ENCODE results near the gene INA.

DNA sequence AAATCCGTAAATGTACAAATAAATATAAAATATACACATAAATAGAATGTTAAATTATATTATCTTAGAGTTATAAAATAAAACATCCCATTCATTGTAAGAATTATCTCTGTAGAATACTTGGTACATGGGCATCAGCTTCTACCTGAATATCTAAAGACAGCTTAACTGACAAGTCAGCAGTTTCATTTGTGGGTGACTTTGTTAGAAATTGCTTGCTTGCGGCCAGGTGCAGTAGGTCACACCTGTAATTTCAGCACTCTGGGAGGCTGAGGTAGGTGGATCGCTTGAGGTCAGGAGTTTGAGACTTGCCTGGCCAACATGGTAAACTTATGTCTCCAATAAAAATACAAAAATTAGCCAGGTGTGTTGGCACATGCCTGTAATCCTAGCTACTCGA lies 59.4 kb downstream of the INA start:
- TF ChIP-seq, protein P1, sequence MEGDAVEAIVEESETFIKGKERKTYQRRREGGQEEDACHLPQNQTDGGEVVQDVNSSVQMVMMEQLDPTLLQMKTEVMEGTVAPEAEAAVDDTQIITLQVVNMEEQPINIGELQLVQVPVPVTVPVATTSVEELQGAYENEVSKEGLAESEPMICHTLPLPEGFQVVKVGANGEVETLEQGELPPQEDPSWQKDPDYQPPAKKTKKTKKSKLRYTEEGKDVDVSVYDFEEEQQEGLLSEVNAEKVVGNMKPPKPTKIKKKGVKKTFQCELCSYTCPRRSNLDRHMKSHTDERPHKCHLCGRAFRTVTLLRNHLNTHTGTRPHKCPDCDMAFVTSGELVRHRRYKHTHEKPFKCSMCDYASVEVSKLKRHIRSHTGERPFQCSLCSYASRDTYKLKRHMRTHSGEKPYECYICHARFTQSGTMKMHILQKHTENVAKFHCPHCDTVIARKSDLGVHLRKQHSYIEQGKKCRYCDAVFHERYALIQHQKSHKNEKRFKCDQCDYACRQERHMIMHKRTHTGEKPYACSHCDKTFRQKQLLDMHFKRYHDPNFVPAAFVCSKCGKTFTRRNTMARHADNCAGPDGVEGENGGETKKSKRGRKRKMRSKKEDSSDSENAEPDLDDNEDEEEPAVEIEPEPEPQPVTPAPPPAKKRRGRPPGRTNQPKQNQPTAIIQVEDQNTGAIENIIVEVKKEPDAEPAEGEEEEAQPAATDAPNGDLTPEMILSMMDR (IDR thresholded peaks at IDR 0.05), result no peak
- no peak for TF ChIP-seq POLR2A (IDR thresholded peaks at IDR 0.05; ENCODE audit: low read depth)
- TF ChIP-seq POLR2AphosphoS5 (IDR thresholded peaks at IDR 0.05), result no peak

Measured in esophagus muscularis mucosa (tissue), 3 donors.